Dermis microvascular lymphatic vessel endothelial cell (primary cell): Measurements from ENCODE around the gene DOCK10. TPM values are rescaled to one million over a fixed set of nuclear protein-coding genes. Genes with fewer than 3 reads are reported as not detected.

ENCODE experiments used
- DNase-seq, 2 donors: peaks; one replicate each; pipeline versions ENCODE4 v3.0.0 to v3.0.0-alpha.2; 2010; ENCODE audit warnings: low read depth in 2 of 2
- total RNA-seq: library from RNA; depleted of rRNA; stranded (reverse); fragments of >200 nt; gene quantifications from 2 replicates; pipeline ENCODE4 v1.2.1, GENCODE V29; 2014

Gene DOCK10
- total RNA-seq, 1 donor from 2014 or later, result 4.6 TPM

DNA sequence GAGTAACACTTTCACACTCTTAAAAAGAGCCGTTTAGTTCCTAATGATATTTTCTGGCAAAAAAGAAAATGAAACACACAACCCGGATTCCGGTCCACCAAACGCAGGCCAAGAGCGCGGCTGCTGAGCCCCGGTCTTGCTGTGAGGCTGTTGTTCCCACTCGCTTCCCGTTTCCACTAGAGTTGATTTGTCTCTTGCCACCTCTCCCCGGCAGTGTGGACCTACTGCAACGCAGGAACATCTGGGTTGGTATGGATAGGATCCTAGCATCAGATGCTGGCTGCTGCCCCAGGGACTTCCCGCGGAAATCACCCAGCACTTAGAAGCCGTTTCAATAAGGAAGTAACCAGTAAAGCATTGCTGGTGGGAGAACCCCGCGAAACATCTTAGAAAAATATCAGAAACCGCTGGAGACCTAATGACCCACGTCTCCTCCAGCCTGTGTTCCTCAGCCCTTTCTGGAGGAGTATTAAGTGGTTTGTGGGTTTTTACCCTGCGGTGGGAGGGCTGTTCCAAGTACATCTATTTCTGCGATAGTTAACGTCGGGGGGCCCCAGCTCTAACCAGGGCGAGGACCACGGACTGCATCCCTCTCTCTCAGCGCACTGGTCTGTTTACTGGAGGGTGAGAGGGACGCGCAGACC, 939 bp downstream of the DOCK10 start:
- peak in 1 of 2 donors; percentile 57 for DNase-seq

DNA sequence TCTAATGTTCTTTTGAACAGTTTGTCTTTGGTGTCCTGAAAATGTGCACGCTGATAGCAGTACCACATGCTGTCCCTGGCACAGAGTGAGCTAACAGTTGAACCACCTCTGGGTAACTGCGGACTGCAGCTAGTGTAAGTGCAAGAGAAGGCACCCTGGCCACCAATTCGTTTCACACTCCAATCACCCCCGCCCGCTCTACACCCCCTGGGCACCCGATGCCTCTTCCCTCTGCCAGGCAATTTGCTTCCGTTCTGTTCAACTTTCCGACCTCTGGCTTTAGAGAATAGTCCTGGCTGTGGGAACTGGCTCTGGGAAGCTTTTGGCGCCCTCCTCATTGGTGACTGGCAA, 1.4 kb downstream of the DOCK10 start:
- peak in 1 of 2 donors; percentile 10 for DNase-seq

DNA sequence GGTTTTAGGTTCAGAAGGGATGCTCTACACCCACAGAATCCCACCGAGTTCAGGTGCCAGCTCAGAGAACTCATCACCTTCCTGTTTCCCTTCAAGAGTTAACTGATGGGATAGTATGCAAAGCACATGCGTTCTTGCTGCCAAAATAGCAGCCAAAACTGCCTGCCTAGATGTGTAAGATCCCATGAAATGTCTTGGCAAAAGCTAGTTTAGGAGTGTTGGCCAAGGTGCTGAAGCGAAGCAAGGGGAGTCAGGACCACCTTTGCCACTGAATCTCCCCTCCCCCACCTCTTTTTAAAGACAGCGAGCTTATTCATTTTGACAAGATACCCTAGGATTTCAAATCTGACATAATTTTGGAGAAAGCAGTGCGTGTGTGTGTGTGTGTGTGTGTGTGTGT, 2.1 kb downstream of the DOCK10 start:
- no peak for DNase-seq

DNA sequence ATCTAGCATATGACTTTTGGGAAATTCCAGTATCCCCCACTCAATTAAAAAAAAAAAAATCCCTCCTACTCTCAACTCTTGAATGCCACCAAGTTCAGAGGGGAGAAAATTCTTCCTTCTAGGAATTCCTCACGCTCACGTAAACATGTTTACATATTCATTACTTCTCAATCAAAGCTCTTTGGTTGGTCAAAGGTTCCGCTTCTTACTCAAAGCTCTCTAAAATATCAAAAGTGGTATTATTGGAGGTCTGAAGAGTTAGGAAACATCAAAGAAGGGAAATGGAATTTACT, 4.1 kb downstream of the DOCK10 start:
- no peak for DNase-seq

DNA sequence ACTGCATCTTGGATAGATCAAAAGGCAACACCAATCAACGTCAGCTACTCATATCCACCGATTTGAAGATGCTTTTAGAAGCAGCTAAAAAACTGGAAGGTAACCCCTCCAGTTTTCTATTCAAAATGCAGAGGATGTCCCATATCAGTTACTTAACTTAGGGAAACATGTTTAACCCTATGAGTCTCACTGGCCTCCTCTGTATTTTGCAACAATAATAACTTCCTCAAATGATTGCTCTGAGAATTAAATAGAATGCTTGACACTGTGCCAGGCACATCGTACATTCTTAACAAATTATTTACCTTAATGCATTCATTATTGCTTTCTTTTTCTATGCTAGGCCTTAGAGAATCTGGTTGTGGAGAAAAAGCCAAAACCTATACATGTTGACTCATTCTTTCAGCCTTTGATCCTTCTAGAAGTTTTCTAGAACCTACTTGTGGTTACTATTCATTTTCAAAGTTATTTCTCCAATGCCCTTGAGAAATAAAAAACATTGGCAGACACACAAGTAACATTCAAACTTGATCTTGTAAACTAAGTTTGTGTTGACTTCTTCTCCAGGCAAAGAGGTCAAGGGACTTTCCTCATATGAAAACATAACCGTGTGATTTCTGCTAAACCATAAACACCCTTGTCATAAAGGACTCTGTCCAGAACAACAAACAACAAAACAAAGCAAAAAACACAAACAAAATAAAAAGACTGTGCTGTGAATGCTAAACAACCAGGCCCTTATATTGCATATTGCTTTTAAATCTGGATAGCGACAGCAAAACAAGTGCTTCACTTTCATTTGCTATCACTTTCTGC, 4.6 kb downstream of the DOCK10 start:
- no peak for DNase-seq

DNA sequence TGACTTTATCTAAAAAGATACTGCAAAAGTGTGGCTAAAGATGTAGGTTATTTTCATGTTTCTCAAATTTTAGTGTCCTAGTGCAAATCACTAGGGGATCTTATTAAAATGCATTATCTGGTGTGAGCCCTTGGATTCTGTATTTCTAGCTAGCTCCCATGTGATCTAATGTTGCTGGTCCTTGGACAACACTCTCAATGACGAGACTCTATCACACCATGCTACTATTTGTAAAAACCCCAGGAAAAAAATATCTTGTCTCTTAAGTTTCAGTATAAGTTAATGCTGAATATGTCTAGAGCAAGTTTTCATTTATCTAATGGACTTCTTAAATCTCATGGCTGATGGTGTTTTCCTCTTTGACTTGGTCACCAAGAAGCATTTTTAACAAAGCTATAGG, 5.8 kb downstream of the DOCK10 start:
- DNase-seq, result no peak

DNA sequence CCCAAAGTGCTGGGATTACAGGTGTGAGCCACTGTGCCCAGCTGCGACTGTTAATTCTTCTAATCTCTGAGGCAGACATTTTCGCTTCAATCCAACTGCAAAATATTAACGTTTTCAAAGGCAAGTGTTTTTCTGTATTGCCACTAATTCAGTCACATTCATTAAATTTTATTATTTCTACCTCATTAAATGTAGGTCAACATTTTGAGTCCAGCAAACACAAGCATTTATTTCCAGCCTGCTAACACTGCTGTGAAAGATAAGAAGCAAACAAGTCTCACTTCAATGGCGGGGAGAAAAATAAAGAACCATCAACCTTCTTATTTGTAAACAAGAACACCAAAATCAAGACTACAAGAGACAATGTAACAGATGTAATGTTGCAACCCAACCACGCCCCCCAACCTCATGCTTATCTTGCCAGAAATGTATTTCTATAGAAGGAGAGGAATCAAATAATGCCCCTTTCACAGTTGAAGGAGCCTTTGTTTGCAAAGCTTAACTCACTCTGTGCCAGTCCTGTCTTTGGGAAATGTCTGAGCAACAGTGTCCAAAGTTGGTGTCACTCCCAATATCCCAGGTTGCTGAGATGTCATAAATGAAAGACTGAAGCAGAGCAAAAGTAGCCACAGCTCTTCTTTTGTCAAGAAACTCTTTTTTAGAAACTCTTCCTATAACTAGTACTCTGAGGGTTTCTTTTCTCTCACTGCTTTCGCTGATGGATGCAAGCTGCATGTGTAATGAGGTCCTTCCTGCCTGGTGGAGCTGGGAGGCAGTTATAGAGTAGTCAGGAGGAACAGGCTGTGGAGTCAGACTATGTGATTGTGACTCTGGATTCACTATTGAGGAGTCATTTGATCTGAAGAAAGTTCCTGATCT, 8.6 kb downstream of the DOCK10 start:
- DNase-seq, result no peak

DNA sequence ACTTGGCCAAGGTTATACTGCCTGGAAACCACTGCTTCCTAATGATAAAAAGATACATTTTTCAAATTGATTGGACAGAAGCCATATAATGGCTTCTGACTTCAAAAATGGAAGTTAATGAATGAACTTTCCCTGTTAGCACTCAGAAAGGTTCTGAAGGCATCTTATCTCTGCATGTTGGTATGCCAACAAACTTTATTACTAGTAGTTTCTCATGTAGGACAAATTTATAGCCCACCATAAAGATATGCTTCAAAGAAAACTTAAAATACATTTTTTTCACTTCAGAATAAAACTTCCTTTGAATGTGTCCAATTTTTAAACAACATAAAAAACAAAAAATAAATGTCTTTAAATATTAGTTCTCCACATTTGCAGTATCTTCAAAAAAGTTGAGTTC, 10.0 kb downstream of the DOCK10 start:
- DNase-seq, result no peak

DNA sequence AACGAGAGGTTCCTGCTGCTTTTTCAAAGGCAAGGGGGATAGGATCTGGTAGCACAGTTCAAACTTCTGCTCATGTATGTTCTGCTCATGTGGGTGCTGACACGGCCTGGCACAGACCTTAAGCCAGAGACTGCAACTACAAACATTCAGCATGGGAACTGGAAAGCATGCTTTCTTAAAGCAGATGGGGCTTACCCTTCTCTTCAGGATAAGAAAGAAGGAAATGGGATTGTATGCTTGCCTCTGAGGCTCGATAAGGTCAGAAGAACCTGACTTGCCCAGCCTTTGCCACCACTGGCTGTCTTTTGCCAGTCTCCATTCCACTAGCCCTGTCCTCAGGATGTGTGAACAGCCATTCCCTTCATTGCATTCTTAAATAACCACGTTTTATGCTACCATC, 10.7 kb downstream of the DOCK10 start:
- no peak for DNase-seq

DNA sequence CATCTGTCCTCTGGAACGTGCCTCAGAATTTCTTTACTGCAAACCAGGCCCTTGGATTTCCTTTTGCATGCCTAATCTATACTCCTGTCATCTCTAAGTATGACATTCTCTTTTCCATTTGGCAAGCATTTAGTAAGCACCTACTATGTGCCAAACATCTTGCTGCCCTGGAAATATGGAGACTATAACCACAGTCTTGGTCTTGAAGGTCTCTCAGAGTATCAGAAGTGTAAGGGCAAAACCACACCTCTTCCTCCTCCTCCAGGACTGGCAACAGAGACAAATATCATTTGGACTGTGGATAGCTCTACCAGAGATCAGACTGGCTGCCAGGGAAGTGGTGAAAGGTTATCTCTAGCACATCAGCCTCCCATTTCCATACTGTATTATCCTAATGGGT, 11.4 kb downstream of the DOCK10 start:
- DNase-seq, result no peak

DNA sequence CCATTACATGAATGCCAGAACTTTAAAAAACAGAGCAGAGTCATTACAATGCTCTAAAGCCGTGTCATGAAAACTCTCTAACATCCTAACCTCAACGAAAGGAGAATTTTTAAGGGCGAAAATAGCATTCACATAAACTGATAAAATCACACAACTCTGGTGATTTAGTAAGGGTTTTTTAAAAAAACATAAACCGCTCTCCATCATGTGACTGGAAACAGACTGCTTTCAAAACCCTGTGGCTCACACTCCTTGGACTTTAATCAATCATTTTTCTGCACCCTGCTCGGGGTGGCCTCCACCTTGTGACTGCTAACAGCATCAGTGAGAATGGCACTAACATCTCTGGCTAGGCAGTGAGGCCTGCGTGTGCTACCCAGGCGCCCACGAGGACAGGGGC, 12.1 kb downstream of the DOCK10 start:
- DNase-seq, result no peak

DNA sequence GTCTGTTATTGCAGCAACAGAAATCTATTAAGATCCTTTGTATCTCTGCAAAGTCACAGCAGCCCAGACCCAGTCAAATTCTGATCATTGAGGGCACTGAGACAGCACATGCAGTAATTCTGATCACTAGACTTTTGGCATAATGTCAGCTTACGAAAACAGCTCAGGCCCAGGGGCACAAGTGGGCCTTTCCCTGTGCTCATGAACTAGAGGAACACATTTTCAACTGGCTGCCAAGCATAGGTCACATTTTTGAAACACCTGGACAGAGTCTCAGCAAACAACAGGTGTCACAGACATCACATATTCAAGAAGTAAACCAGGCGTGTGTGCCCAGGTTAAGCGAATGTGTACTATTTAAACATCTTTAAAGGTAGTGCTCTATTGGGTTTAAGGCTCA, 13.7 kb downstream of the DOCK10 start:
- DNase-seq, result no peak

DNA sequence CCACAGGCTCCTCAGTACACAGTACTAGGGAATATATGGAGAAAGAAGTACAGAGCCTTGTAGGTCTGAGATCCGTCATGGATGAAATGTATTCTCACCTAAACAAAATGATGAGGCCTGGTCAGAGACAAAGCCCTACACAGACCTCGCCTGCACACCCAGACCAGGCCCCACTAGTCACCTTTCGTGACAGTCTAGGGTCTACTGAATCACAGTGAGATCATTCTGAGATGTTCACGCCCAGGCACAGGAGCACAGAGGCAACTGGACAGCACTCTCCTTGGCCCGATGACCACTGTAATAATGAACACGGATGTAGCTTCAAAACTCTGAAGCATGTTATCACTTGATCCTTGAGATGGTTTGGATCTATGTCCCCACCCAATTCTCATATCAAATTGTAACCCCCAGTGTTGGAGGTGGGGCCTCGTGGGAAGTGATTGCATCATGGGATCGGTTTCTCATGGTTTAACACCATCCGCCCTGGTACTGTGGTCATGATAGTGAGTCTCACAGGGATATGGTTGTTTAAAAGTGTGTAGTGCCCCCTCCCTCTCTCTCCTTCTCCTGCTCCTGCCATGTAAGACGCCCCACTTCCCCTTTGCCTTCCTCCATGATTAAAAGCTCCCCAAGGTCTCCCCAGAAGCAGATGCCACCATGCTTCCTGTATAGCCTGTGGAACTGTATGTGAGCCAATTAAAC, 15.1 kb downstream of the DOCK10 start:
- no peak for DNase-seq

DNA sequence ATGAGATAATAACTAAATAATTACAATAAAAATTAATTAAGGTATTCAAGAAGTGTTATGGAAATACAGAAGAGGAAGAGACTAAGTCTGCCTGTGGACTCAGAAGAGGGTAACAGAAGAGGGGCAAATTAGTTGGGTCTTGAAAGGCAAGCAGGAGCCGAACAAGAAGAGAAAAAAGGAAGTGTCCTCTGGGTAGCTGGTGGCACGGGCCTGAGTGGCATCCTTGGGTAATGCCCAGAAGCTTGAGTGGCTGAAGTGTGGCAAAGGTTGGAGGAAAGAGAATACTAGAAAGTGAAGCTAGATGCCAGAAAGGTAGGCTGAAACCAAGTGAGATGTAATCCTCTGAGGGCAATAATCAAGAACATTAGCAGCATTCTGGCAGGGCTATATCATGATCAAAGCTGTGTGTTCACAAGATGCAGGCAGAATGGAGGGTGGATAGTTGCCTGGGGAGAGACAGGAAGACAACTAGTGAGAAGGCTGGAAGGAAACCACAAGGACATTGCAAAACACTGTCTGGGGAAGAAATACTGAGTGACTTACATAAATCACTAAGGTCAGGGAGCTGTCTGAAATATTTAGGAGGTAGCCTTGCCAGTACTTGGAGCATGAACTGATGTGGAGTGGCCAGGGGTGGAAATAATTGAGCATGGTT, 16.2 kb downstream of the DOCK10 start:
- DNase-seq, result peak in 1 of 2 donors; percentile 10

DNA sequence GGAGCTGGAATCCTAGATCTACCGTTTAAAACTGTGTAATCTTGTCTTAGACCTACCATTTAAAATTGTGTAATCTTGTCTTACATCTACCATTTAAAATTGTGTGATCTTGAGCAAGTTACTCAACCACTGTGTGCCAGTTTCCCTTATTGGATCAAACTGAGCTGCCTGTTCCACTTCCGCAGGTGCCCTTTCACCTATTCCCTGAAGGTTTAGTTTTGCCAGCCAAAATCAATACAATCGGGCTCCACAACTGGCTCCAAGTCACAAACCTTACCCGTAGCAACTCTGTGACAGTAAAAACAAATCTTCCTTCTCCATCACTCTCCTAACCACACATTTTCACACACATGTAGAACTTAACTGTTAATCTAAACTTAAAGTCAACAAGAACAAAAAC, 20.1 kb downstream of the DOCK10 start:
- DNase-seq, result no peak

DNA sequence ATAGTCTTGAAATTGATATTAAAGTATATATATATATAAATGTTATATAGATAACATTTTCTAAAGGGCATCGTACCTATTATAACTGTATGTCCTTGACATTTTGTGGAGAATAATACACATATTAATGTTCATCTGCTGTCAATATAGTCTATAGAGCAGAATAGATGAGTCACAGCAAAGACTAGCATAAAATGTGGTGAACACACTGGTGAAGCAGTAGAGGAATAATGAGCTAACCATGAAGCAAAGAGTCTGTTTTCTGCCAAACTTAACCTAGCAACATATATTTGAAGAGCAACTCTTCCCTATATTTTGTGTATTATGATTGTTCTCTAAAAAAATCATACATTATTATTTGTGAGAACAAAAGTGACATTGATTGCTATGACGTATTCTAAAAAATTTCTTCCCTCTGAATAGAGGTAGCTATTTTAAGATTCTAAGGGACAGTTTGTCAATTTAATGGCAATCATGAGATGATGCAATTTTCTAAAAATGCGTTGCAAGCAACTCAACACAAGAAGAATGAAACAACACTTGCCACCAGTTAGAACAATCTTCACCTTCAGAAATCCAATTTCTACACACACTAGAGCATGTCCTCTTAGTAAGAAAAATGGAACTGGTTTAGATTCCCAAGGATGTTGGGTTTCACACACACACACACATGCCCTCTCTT, 22.0 kb downstream of the DOCK10 start:
- DNase-seq, result no peak

DNA sequence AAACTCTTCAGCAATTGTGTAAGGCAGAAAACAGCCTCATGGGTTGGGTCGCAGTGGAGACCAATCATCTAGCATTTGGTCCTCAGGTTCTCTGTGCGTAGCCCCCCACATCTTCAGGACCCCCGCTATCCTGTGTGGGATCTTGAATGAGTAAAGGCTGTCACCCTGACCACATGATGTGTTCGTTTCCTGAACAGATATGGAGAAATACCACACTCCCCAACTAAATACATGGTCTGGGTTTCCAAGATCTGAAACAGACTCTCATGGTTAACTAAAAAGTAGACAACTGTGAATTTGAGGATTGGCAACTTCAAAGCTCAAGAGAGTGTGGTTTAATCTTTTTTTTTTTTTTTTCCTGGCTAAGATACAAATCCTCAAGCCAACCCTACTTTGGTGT, 23.2 kb downstream of the DOCK10 start:
- no peak for DNase-seq

DNA sequence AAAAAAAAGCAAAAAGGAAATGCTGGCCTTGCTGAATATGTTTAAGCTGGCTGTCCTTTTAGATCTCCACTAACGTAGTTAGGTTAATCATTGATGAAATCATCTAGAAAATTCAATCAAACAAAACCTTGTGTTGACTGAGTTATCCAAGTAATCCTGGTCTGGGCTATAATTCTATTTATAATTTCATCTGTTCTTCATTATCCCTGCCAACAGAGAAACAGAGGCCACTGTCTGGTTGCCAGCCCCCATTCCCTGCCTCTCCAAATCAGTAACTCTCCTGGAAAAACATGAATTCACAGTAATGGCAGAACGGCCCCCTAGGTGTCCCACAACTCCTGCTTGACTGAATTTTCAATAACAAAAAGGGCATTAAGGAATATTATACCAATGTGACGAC, 24.6 kb downstream of the DOCK10 start:
- no peak for DNase-seq

DNA sequence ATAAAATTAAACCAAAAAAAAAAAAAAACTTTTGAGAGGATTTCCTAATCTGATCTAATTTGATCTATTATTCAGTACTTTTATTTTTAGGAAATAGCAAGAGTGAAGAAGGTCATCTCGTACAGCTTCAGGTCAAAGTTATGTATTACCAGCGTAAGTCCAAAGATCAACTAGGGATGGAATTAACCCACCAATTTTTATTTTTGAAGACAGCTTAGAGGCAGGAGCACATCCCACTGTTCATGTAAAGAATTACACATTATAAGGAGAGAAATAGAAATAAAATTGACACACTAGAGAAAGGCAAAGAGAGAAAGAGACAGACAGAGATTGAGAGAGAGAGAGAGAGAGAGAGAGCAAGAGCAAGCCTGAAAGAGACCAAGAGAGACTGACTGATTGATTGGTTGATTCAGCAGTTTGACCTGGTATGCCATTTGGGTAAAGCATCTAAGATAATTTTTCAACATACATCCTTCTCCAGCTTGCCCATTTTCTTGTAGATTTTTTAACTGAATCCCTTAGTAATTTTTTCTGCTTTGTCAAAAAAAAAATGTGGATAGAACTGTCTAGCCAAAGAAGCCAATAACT, 25.1 kb downstream of the DOCK10 start:
- no peak for DNase-seq
